HG02943 (cell line): ENCODE measurements around the gene RDM1.
"Not testable (repeated sequence)": the region's sequence is repeated elsewhere in the genome, so short reads cannot be mapped to it uniquely, and the experiment has no call there.

ENCODE experiments used
- ATAC-seq: cut with Tn5 transposase; IDR thresholded peaks from one replicate; pipeline ENCODE4 v1.9.1; 2021; ENCODE audit warnings: mild to moderate bottlenecking, low read depth, moderate library complexity; ENCODE audit not compliant: unreplicated experiment

The RDM1 gene

DNA sequence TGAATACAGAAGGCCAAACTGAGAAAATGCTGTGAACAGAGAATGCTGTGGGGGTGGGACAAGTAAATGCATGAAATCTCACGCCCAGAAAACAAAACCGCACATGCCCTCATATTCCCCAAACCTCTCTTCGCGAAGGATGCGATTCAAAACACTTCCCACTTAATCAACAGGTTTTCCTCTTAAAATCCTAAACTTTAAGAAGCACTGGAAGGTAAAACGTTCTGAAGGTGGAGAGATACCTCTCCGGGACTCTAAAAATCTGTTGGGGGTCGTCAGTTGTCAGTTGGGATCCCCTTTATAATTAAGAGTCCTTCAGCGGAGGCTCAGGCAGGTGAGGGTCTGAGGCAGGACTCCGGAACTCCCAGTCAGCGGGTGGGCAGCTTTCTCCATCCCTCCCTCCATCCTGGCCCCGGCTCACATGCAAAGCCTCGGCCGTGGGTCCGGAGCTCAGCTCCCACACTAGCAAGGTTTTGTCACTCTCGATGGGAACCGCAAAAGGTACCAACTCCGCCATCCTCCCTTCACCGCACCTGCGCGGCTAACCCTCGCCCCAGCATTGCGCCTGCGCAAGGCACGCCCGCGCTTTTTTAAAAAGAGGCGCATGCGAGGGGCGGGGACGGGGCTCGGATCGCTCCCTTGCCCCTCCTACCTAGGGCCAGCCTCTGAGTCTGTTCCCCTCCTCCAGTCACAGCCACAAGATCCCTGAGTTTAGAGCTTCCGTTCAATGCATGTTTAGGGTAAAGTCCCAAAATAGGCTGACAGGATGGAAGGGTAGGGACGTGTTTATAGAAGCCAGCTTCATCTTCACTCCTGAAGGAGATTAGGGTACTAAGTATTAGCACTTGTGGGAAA lies at the start of gene RDM1:
Gene RDM1 (minus strand): TSS at position 563 of the 855 bp plus-strand sequence. CDS start 46 bp downstream, at position 517.
- ATAC-seq: no peak

DNA sequence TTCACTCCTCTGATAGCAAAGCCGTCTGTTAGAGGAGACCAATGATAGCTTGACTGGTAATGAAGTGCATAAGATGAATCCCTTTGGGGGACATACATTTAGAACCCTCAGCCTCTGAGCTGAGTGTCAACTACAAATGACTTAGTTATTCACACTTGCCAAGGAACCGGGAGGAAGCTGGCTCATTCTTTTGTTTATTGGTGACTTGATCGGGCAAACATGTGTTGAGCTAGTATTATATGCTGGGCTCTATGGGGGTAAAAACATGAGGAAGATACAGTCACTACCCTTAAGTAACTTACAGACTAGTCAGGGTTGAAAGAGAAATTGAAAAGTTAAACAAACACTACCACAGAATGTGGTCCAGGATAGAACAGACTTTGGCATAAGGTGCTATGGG lies 47.8 kb upstream of the RDM1 start:
- no peak for ATAC-seq

- ATAC-seq: no peak
Measured at GRCh38 chr17:35977509-35977908, 46.9 kb upstream of the RDM1 start.

DNA sequence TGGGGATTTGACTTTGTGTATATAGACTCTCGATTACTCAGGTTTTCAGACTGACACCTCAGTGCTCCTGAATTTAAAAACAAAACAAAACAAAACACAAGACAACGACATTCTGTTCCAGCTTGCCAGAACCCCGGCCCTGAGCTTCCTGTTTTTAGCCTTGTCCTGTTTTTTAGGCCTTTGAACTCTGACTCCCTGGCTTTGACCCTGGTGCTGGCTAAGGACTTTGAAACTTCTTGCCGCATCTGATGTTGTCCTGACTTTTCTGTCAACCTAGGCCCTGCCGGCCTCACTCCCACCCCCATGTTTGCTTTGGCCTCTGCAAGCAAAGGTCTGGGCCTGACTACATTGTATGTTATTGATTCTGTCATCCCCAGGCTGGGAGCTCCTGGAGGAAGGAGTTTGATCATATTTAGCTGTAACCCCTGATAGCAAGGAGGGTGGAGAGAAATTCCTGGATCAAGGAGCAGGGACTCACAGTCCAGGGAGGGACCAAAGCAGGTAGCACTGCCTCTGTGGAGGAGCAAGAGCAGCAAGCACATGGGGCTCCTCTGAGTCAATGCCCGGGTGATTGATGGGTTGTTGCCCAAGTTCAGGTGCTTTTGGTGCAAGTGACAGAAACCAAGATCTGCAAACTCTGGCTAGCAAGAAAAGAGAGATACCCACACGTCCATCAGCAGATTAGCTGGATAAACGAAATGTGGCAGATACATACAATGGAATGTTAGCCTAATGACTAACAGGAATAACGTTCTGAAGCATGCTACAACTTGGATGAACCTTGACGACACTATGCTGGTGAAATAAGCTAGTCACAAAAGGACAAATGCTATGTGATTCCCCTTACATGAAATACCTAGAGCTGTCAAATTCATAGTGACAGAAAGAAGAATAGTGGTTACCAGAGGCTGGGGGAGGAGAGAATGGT lies 43.0 kb upstream of the RDM1 start:
- no peak for ATAC-seq

DNA sequence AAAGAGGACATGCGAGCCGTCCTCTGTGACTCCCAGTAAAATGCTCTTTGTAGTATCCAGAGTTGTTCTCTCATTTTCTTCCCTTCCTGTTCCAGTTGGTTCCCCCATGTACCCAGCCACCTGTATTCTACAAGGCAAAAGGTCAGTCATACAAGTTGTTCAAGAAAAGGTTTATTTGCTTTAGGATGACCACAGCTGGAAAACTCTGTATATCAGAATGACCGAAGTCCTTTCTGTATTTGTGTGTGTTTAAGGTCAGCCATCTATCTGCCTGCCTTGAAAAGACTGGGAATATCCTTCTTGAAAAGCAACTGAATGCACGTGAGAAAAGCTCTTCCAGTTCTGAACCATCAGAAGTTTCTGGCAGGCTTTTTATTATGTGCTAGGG lies 42.4 kb upstream of the RDM1 start:
- no peak for ATAC-seq

GRCh38 chr17:35972535-35972934 lies 42.0 kb upstream of the RDM1 start:
- no peak for ATAC-seq

DNA sequence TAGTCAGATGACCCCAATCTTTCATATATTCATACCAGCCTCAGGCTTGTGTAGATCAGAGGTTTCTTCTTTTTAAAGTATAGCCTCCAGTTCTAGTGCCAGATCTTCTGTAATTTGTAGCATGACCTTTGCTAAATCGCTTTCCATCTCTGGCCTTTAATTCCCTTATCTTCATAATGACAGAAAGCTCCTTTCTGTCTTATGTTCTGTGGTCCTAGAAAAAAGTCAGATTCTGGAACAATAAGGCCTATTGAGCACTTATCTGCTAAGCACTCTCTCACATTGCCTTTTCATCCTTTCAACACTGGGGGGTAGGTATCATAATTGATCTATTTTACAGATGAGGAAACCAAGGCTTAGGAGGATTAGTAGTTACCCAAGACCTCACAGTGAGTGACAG lies 41.5 kb upstream of the RDM1 start:
- no peak for ATAC-seq

DNA sequence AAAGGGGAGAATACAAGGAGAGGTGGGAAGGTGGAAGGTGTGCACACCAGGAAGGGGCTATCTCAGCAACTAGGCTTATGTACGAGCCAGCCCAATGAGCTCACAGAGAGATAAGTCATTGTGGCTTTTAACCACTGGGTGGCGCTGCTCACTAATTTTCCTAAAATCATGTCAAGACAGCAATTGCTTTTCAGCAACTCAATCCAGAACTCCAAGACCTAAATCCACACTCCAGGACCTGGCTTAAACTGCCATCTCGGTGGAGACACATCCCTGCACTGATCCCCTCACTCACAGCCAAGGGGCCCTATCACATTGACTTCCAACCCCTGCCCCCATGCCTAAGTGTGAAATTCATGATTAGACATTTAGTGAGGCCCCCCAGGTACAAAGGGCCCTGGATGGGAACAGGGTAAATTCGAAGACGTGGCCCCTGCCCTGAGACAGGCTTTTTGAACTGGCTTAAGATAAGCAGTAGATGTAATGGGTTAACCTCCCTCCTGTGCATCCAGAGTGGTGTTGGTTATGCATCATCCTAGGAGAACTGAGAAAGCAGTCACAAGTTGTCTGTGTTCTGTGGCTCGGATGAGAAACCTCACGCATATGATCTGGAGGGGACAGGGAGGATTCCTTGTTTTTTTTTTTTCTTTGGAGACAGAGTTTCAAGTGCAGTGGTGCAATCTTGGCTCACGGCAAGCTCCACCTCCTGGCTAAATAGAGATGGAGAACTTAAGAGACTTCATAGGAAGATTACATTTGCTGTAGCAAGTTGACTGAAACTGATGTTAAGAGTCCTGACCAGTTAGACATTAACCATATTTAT lies 39.2 kb upstream of the RDM1 start:
- ATAC-seq: no peak

GRCh38 chr17:35968520-35969054 lies 38.0 kb upstream of the RDM1 start:
- ATAC-seq: no peak

GRCh38 chr17:35965272-35965671 lies 34.7 kb upstream of the RDM1 start:
- no peak for ATAC-seq

GRCh38 chr17:35963663-35964062 lies 33.1 kb upstream of the RDM1 start:
- no peak for ATAC-seq

DNA sequence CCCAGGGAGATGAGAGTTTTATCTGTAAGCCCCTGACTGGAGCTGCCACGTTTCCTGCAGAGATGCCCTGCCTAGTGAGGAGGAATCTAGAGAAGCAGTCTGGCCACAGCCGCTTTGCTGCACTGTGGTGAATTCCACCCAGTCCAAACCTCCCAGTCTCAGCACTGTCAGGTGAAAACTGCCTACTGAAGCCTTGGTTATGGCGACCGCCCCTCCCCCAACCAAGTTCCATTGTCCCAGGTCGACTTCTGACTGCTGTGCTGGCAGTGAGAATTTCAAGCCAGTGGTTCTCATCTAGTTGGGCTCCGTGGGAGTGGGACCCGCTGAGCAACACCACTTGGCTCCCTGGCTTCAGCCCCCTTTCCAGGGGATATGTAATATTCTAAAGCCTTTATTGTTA lies 23.1 kb upstream of the RDM1 start:
- ATAC-seq: no peak

GRCh38 chr17:35949401-35949800 lies 18.8 kb upstream of the RDM1 start:
- ATAC-seq: no peak

GRCh38 chr17:35948092-35948491 lies 17.5 kb upstream of the RDM1 start:
- no peak for ATAC-seq

DNA sequence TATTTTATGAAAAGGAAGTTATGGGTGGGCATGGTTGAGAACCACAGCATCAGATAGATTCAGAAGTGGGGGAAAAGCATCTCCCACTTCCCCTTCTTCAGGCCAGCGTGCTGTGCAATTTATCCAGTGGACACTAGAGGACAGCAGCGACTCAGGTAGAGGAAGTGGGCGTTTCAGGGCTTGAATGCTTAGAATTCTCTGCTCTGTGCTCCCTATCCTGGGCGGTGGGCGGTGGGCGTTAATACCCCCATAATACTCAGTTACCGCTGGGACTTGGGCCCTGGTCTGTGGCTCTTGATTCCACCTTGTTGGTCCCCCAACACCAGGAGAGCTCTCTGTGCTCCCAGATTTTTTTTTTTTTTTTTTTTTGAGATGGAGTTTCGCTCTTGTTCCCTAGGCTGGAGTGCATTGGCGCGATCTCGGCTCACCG lies 16.6 kb upstream of the RDM1 start:
- ATAC-seq: no peak

DNA sequence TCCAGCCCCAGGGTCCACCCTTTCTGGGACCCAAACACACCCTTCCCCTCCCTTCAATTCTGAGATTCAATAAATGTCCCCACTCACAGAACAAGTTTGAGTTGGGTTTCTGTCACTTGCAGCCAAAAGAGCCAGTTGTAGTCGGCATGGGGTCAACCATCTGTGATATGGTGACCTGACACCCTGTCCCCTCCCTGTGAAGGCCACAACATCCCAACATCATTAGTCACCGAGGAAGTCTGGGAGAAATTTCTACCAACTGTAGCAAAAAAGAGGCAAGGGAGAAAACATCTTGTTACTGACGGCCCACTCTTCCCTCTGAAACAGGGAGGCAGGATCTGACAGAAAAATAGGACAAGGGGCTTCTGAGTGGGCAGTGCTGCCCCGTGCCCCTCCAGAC lies 13.6 kb upstream of the RDM1 start:
- no peak for ATAC-seq

DNA sequence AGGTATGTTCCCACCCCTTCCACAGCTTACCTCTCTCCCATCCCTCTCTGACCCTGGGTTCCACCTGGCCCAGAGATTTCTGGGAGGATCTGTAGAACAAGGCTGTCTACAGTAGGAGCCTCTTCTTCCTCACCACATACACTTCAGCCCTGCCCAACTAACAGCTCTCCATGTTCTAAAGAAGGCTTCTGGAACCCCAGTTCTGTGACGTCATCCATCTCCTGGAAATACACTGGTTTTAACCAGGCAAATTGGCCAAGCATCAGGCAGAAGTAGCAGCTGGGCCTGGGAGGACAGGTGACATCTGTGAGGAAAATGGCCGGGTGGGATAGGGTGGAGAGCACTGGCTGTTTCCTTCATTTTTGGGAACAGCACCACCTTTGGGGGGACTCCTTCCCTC lies 13.0 kb upstream of the RDM1 start, which contains the start of gene LYZL6:
Gene LYZL6 (minus strand): TSS at position 177 of the 400 bp plus-strand sequence. CDS start 4,357 bp downstream, outside the sequence.
- no peak for ATAC-seq

DNA sequence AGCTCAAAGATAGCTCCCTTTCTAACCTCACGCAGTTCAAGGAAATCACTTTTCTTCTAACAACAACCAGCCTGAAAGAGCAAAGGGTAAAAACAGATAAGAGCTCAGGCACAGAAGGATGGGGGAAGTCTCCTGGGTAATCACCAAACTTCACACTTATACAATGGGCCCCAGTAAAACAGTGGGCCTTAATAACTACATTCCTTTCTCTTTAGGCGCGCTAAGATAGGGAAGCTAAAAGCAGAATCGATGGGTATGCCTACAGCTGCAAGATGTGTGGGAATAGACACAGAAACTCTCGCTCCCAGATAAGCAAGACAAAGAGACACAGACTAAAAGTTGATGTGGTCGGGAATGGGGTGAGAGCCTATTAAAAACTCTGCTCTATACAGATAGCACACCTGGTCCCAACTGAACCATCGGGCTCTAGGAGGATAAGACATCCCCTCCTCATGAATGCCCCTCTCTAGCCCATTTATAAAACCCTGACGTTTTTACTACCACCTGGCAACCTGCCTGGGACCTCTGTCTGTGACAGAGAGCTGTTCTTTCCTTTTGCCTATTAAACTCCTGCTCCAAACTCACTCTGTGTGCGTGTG lies 12.1 kb upstream of the RDM1 start:
- no peak for ATAC-seq

GRCh38 chr17:35938492-35938891 lies 7.9 kb upstream of the RDM1 start:
- ATAC-seq: not testable (repeated sequence)

DNA sequence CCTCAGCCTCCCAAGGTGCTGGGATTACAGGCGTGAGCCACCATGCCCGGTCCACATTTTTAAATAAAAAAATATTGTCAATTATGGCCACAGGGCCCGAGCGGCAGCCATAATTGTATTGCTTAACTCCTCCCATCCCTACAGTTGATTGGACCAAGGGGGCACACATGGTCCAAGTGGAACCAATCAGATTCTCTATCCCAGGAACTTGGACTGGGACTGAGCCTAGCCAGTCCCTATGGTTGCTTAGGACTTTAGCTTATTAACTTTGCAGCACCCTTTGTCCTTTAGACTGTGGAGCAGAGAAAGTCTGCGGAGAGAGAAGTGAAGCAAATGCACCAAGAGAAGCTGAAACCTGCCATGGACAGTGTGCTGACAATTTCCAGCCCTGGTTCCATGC lies 5.5 kb upstream of the RDM1 start:
- ATAC-seq: no peak
